SK-N-SH treated with all-trans-retinoic acid at 6 μM for 48 hours (cell line): ENCODE measurements around the gene UPK3B.
"Not testable (repeated sequence)": the region's sequence is repeated elsewhere in the genome, so short reads cannot be mapped to it uniquely, and the experiment has no call there.

Experiments used
- ARNTL ChIP-seq: fragments of 450-650 bp; formaldehyde crosslinking; IDR thresholded peaks from 2 replicates; pipeline ENCODE4 v1.5.0; 2020; ENCODE audit warnings: low read depth, mild to moderate bottlenecking, moderate library complexity, borderline replicate concordance
- CREB5 ChIP-seq: fragments of 250-450 bp; sonication (Bioruptor Pico); IDR thresholded peaks from 2 replicates; pipeline ENCODE4 v1.5.1; 2020; ENCODE audit warnings: low read depth, mild to moderate bottlenecking, moderate library complexity
- GLIS3 ChIP-seq: fragments of 250-450 bp; sonication (Bioruptor Pico); IDR thresholded peaks from 2 replicates; pipeline ENCODE4 v1.5.0; 2020; ENCODE audit warnings: mild to moderate bottlenecking, moderate library complexity
- OSR1 ChIP-seq: fragments of 250-450 bp; sonication (Bioruptor Pico); IDR thresholded peaks from 2 replicates; pipeline ENCODE4 v1.8.0; 2022; ENCODE audit warnings: moderate library complexity, mild to moderate bottlenecking, inconsistent platforms
- RARB ChIP-seq: fragments of 250-450 bp; sonication (Bioruptor Pico); IDR thresholded peaks from 2 replicates; pipeline ENCODE4 v1.8.0; 2021; ENCODE audit warnings: mild to moderate bottlenecking, moderate library complexity
- TOX ChIP-seq: fragments of 250-450 bp; sonication (Bioruptor Pico); IDR thresholded peaks from 2 replicates; pipeline ENCODE4 v1.8.0; 2021; ENCODE audit warnings: mild to moderate bottlenecking, moderate library complexity, borderline replicate concordance
- ZC3H10 ChIP-seq: fragments of 250-450 bp; sonication (Bioruptor Pico); IDR thresholded peaks from 2 replicates; pipeline ENCODE4 v1.5.1; 2021; ENCODE audit warnings: mild to moderate bottlenecking, moderate library complexity
- ZFP3 ChIP-seq: fragments of 250-450 bp; sonication (Bioruptor Pico); IDR thresholded peaks from 2 replicates; pipeline ENCODE4 v1.5.0; 2020; ENCODE audit warnings: mild to moderate bottlenecking, moderate library complexity

- TF ChIP-seq ZFP3 (CRISPR knock-in tag); RARB; OSR1; GLIS3 (CRISPR knock-in tag); ZC3H10 (CRISPR knock-in tag); ARNTL (CRISPR knock-in tag); CREB5 (CRISPR knock-in tag); TOX (CRISPR knock-in tag): not testable (repeated sequence)
These were observed 42.5 kb upstream of the UPK3B start for GRCh38 chr7:76467743-76468404.
